CD4-positive, alpha-beta T cell treated with Interleukin-17A for 4 hours (primary cell): ENCODE measurements around the gene PAPLN.

ENCODE experiments used
- DNase-seq: peaks from one replicate; pipeline ENCODE4 v3.0.0-alpha.2; 2020; ENCODE audit warnings: mixed read lengths

The PAPLN gene

DNA sequence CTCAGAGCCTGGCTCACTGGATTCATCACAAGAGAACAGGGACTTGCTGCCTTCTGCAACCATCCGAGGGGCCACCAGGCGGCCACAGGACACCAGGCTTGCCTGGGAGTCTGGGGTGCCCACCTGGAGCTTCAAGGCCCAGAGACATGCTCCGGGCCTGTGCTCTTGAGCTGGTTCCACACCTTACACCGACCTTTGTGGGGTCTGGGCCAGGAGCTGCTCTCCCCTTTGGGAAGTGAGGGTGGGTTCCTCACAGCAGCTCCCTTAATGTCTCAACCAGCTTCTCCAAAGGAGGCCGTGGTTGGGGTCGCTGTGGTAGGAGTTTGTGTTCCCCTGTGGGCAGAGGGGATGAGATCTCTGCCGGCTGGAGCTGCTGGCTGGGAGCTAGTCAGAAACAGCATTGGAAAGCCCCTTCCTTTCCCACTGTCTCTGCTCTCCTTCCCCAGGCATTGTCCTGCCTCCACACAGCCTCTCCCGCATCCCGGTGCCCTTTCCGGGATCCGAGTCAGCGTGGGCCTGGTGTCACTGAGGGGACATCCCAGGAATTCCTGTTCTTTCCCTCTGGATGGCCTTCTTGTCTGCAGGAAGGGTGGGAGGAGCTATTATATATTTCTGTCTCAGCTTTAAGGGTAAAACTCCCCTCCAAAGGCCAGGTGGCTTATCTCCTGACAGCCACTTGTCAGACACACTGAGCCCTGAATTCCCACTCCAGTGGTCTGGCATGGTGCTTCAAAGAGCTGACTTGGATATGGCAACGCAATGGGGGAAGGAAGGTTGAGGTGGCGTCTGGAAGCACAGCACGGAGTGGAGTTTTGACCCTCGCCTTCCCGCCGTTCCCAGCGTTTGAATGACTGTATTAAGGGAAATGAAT lies 5.1 kb upstream of the PAPLN start:
- DNase-seq = no peak

DNA sequence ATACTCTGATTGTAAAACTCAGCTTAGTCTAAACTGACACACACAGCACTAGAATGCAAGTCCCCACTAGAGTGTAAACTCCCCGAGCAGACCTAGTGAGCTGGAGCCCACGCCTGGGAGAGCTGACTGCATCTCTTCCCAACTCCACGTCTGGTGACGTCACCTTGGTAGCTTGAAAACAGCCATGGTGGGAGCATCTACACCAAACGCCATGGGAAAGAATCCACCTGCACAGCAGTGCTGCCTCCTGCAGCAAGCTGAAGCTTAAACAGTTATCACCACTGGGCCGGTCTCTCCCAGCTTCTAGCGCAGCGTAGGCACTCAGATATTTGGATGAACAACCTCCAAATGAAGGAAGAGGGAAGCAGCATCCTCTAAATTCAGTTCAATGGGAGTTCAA lies 4.3 kb upstream of the PAPLN start:
- DNase-seq = no peak

DNA sequence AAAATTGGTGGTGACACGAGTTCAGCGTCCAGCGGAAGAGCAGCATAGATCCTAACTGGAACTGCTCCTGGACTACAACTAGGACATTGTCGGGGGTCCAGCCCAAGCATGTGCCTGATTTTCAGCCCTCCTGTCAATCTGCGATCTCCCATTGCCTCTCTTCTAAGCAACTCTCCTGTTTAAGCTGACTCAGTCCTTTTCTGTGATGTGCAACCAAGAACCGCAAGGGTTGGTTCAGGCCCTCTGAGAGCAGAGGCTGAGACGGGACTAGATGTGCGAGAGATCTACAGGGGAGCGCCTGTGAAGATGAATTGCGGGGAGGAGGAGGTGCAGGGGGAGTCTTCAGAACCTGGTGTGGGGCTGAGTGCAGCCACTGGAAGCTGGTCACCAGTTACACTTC lies 3.7 kb upstream of the PAPLN start:
- no peak for DNase-seq

DNA sequence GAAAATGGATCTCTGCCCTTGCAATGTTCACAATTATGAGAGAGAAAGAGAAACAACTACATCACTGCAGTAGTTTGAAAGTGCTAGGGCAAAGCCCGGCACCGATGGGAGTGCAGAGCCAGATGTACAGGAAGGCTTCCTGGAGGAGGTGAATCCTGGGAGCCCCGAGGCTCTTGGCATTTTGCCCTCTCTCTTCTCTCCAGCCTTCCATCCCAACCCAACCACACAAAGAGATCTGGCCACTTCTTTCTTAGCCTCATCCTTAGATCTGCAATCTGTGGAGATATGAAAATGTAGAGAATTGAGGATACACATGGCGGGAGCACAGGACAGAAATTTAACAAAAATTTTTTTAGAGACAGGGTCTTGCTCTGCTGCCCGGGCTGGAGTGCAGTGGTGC lies 3.3 kb upstream of the PAPLN start:
- no peak for DNase-seq

DNA sequence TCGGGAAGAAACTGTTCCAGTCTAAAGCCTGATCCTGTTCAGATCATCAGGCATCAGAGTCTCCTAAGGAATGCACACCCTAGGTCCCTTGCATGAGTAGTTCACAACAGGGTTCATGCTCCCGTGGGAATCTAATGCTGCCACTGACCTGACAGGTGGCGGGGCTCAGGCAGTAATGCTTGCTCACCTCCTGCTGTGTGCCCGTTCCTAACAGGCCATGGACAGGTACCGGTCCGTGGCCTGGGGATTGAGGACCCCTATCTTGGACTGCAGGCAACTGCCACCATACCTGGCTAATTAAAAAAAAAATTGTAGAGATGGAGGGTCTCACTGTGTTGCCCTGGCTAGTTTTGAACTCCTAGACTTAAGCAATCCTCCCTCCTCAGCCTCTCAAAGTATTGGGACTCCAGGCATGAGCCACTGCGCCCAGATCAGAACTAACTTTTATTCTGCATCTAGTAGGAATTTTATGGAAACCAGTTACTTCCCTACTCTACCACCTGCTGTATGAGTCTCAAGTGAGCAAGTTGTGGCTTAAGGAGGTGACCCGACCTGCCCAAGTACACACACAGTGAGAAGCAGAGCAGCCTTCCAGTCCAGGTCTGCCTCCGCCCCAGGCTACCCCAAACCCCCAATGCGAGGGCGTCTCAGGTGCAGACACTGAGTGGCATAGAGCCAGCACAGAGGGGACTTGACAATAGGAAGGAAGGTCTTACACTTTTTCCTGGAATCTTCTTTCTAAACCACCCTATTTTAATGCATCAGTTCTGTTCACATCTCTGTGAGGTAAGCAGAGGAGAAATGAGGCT lies 2.5 kb upstream of the PAPLN start:
- DNase-seq = no peak

DNA sequence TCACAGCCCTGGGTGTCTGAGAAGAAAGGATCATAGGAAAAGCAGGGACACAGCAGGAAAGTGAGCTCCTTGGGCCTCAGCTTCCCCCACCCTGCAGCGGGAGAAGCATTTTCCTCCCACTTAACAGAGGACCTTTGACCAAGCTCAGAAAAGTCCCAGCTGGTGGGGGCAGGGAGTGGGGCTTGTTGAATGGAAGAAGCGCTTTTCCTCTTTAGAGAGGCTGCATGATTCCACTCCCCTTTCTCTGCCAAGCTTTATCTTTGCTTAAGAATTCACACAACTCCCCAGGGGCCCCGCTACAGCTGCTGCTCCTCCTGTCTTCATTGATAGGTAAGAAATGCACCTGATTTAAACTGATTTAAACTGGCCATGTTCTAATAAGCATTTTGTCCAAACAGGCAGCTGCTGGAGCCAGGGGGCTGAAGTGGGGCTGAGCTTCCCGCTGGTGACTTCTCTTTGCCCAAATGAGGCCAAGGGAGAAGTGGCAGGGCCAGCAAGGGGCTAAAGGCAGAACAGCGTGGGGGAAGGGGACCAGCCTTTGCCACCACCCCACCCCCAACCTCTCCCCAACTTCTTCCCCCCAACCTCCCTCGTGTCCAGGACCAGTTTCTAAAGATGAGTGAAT lies 1.7 kb upstream of the PAPLN start:
- DNase-seq = no peak

DNA sequence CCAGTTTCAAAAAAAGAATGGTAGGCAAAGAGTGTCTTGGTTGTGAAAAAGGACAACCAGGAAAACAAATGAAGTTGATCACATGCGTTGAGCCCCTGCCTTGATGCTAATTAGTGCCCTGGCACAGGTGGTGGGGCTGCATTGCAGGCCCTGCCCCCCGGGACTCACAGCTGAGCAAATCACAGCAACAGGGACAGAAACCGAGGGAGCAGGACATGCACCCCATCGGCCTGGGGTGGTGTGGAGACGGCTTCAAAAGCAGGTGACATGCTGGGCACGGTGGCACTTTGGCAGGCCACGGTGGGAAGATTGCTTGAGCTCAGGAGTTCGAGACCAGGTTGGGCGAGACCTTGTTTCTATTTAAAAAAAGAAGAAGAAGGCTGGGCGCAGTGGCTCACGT lies 1.1 kb upstream of the PAPLN start:
- DNase-seq = no peak

DNA sequence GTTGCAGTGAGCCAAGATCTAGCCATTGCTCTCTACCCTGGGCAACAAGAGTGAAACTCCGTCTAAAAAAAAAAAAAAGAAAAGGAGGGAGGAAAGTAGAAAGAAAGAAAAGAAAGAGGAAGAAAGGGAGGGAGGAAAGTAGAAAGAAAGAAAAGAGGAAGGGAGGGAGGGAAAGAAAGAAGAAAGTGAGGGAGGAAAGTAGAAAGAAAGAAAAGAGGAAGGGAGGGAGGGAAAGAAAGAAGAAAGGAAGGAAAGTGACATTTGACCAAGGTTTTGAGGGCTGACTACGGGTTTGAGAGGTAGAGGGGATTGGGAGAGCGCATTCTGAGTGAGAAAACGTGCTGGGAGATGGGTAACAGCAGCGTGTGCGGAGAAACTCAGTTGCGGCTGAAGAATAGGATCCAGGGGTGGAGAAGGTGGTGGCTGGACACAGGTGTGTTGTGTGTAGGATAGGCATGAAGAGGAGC lies 521 bp upstream of the PAPLN start:
- DNase-seq = no peak

DNA sequence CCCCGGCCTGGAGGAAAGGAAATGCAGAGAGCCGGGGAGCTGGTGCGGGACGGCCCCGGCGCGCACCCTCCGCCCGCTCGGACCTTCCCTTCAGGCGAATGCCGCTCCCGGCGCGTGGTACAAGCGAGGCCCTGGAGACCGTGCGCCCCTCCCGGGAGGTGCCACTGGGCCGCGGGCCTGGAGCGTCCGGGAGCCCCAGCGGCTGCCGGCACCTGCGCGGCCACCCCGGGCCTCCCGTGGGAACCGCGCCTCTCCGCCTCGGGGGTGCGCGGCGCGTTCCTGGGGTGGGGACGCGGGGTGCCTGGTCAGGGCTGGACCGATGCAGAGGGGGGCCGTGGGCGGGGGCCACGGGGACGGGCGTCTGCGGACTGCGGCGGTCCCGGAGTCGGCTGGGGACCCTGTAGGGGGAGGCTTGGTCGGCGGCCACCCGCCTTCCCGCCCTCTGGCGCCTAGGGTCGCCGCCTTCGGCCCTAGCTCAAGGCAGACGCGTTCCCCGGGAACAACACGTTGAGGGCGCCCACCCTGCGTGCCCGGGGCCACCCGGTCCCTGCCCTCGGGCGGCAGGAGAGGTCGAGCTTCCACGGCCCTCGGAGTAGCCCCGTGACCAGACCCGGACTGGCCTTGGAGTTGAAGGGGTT lies 599 bp downstream of the PAPLN start:
- DNase-seq = no peak

DNA sequence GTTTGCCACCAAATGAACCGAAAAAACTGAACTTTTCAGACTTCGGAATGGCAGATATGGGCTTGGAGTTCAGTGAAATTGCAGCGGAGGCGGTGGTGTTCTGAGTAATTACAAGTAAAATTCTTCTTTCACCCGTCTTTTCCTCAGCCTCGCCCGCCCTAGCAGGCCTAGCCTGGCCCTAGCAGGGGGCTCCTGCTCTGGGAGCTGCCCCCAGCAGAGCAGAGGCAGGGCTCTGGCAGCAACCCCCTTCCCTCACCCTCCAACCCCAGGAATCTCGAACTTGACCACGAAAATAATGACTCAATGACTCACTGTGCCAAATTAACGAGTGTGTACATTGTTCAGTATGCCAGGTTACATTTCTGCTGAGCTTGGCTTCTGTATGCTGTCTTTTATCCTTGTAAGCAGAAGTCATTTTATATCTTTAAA lies 1.1 kb downstream of the PAPLN start:
- no peak for DNase-seq

DNA sequence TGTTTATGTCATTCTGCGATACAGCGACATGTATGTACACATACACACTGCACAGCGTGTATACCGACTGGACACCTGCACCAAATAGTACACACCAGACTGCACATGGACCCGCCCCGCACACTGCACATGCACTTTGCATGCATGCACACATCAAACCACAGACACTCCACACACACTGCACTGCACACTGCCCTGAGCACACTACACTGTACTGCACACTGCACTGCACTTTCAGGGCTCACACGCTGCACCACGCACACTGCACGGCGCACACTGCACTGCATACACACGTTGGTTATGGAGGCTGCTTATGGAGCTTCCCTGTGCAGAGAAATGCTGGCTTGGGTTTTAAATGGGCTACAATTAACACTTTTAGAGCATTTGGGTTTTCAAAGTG lies 1.6 kb downstream of the PAPLN start:
- DNase-seq = no peak

DNA sequence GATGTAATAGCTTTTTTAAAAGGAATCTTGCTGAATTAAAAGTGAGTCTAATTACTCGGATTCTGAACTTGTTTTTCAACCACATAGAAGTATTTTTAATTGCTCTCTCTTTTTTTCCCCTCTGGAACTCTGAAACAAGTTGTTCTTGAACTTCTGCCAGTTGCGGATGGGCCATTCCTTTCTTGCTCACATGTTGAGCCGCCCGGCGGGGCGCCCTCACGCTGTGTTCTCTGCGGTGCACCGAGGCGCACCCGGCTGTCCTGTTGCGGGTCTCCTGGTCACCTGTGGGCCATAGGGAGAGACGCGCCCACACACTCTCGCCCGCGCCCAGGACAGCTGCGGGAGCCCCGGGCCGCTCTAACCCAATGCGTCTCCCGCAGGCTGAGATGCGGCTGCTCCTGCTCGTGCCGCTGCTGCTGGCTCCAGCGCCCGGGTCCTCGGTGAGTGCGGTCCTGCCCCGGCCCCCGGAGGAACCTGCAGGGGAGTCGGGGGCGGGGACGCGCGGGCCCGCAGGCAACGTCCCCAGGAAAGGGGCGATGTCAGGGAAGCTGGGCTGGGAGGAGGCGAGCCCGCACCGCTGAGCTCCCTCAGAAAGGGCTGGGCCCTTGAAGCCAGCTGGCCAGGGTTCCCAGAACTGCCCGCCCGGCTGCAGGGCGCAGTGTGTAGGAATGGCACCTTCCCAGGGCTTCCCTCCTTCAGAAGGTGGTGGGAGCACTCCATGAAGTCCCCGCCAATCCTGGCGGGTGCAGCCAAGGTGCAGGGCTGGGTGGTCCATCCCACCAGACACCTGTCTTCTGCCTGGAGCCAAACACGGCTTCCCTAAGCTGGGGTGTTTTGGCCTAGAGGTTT lies 2.3 kb downstream of the PAPLN start:
- no peak for DNase-seq

DNA sequence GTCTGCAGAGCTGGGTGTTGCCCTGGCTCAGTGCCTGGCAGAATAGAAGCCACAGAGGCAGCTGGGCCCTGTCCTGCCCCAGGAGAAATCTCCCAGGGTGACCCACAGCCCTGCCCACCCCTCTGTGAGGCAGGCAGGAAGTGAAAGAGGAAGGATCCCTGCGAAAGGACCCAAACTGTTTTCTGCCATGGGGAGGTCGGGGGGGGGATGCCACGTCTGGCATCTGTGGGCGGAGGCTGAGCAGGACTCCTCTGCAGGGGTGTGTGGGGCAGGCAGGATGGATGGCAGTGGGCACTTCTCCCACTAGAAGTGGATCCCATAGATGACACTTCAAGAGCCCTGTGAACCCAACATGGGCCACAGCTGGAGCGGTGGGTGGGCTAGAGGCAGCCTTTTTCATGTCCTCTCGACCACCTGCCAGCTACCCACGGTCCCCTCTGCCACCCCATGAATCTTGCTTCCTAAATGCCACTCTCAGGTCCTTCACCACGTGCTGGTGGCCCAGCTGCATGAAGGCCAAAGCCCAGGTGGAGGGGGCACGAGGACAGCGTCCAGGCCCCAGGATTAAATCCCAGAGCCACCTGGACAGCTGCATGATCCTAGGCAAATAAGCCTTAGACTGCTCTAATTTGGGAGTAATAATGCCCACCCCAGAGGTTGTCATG lies 3.6 kb downstream of the PAPLN start:
- DNase-seq = no peak

DNA sequence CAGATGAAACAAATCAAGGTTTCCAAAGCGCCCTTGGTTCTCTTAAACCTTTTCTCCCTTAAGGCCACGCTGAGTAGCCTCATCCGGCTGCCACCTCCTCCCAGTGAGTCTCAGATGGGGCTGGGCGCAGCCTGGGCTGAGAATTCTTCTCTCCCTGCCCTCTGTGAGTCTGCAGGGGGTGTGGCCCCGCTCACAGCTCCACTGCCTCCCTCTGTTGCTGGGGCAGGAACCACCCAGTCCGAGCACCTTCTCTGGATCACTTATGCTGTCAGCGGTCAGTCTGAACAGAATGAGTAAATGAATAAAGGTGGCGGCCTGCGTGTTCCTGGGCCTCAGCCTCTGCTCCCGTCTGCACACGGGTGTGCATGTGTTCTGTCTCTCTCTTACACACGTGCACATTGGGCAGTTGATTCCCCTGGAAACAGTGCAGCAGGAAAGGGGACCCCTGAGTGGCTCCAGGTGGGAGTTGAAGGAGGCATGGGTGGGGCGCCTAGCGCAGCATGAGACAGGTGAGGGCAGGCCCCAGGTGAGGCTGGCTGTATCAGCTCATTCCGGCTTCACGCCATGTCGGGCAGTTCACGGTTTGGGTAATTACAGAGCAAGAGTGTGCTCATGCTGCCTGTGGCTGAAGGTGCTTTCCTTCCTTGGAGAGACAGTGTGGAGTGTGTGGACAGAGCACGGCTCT lies 4.3 kb downstream of the PAPLN start:
- no peak for DNase-seq

DNA sequence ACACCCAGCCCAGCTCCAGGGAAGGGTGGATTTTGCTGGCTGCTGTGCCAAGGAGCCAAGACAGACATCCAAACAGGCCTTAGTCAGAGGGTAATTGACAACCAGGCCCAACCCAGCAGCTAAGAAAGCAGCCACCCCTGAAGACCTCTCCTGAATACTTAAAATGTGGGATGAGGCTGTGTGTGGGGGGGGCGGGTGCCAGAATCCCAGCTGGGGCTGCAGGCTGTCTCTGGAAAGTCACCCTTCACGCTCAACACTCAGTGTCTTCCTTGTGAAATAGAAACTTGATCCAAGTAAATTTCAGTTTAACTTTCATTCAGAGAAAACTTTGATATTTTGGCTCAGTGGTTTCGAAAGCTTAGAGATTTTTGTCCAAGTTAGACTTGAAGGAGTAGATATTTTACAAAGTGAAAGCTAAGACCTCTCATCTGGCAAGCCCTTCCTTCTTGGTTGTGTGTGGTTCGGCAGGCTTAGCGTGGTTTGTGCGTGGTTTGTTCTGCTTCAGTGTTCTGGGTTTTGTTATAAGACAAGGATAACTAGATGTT lies 5.1 kb downstream of the PAPLN start:
- DNase-seq = no peak

DNA sequence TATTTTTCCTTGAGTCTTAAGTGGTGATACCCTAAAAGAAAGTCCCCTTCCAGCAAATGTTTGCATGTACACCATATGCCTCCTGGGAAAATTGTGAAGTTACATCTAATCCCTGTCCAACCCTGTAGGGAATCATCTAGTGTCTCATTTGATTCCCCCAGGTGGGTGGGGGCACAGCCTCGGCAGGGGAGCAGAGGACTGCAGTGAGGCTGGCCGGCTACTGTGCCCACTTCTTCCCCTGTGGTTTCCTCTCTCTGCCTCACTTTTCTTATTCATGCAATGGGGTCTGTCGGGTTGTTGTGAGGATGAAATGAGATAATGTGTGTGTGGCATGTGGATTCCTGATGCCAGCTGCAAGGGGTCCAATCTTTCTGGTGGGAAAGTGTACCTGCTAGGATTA lies 6.0 kb downstream of the PAPLN start:
- DNase-seq = no peak

DNA sequence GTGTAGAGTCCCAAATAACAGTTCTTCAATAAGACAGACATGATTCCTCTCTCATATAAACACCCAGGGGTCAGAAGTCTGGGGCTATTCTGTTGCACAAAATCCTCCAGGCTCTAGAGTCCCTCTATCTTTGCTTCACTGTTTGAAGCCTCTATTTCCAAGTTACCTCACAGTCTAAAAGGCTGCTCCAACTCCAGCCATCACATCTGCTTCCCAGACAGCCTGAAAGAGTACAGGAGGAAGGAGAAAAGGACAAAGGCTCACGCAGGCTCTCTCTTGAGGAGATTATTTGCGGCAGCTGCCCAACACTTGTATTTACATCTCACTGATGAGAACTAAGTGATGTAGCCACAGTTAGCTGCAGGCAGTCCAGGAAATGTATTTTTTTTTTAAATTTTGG lies 6.4 kb downstream of the PAPLN start:
- DNase-seq = no peak

DNA sequence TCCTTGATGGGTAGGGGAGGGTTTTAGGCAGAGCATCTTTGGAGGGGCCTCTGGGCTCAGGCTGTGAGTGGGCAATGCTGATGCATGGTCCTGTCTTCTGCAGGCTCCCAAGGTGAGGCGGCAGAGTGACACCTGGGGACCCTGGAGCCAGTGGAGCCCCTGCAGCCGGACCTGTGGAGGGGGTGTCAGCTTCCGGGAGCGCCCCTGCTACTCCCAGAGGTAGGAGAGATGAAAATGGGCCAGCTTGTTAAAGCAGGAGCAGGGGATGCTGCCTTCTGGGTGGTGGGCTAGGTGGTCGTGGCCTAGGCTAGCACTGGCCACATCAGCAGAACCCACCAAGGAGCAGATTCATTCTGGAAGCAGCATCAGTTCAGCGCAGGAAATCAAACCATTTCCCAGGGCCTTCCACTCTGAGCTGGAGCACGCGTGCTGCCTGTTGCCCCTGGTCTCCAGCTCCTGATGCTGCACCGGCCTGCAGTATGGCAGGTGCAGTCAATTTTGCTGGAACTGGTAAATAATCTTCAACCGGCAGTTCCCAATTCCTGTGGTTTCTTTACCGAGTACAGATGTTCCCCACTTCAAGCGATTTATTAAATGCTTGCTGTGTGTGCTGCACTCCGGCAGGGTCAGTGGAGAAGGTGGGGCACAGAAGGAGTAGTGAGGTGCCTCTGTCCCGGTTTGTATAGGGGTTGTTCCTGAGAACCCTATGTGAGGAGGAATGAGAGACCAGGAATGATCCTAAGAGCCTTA lies 7.4 kb downstream of the PAPLN start:
- no peak for DNase-seq

DNA sequence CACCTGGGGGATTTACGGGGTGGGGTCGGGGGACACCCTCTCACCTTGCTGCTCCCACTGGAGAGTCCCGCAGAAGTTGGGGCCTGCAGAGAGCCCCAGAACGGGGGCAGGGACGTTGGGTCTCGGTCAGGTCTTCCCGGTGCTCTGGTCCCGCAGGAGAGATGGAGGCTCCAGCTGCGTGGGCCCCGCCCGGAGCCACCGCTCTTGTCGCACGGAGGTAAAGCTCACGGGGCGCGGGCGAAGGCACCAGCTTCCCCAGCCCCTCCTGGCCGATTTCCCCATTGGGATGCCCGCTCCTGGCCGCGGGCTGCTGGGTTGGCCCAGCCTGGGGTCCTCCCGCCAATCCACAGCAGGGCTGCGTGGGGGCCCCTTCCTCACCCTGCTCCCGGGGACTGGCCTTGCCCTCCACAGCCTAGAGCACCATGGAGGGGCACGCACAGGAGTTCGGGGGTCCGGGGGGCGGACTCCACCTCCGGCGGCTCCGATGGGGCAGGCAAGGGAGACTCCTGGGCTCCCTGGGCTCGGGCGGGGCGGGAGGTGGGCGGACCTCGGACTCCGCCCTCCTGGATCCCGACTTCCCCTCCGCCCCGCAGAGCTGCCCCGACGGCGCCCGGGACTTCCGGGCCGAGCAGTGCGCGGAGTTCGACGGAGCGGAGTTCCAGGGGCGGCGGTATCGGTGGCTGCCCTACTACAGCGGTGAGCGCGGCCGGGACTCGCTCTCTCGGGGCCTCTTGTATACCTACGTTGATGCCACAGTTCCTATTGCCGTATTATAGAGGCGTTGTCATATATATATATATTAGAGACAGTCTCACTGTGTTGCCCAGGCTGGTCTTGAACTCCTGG lies 8.4 kb downstream of the PAPLN start:
- peak; percentile 62 for DNase-seq
